ENCODE data around the gene VENTX.
"Not testable (repeated sequence)": the region's sequence is repeated elsewhere in the genome, so short reads cannot be mapped to it uniquely, and the experiment has no call there.

Gene VENTX

GRCh38 chr10:133215586-133215985 lies 22.1 kb upstream of the VENTX start:
- no peak overlapping the region for H3K4me3 ChIP-seq (replicated peaks; ENCODE audit: low read depth, low read length)
- no peak for TF ChIP-seq CTCF (IDR thresholded peaks at IDR 0.05; ENCODE audit: low read length, missing control alignments)
- no peak for DNase-seq (ENCODE audit: low read depth)

- TF ChIP-seq CTCF (IDR thresholded peaks at IDR 0.05; ENCODE audit: low read length, missing control alignments) = no peak
Measured at GRCh38 chr10:133216776-133217175, 20.9 kb upstream of the VENTX start.

GRCh38 chr10:133217800-133218589 lies 19.7 kb upstream of the VENTX start:
- H3K4me3 ChIP-seq (replicated peaks; ENCODE audit: low read depth, low read length) = no peak overlapping the region
- no peak for TF ChIP-seq CTCF (IDR thresholded peaks at IDR 0.05; ENCODE audit: low read length, missing control alignments)
- no peak for DNase-seq (ENCODE audit: low read depth)

More at GRCh38 chr10:133216776-133217175, 20.9 kb upstream of the VENTX start:
- no peak overlapping the region for H3K4me3 ChIP-seq (replicated peaks; ENCODE audit: low read depth, low read length)
- DNase-seq (ENCODE audit: low read depth) = no peak

- H3K4me3 ChIP-seq (replicated peaks; ENCODE audit: low read depth, low read length) = no peak overlapping the region
- no peak for DNase-seq (ENCODE audit: low read depth)
- no peak for TF ChIP-seq CTCF (IDR thresholded peaks at IDR 0.05; ENCODE audit: low read length, missing control alignments)
Measured at GRCh38 chr10:133218891-133219290, 18.8 kb upstream of the VENTX start.

- no peak for DNase-seq (ENCODE audit: low read depth)
- H3K4me3 ChIP-seq (replicated peaks; ENCODE audit: low read depth, low read length) = no peak overlapping the region
- TF ChIP-seq CTCF (IDR thresholded peaks at IDR 0.05; ENCODE audit: low read length, missing control alignments) = no peak
Measured at GRCh38 chr10:133219782-133220181, 17.9 kb upstream of the VENTX start.

- no peak for TF ChIP-seq CTCF (IDR thresholded peaks at IDR 0.05; ENCODE audit: low read length, missing control alignments)
- H3K4me3 ChIP-seq (replicated peaks; ENCODE audit: low read depth, low read length) = no peak overlapping the region
- DNase-seq (ENCODE audit: low read depth) = no peak
Measured at GRCh38 chr10:133221331-133221730, 16.3 kb upstream of the VENTX start.

- not testable (repeated sequence) for H3K4me3 ChIP-seq (replicated peaks; ENCODE audit: low read depth, low read length)
Measured at GRCh38 chr10:133221756-133222155, 15.9 kb upstream of the VENTX start.

More at GRCh38 chr10:133221756-133222155, 15.9 kb upstream of the VENTX start:
- not testable (repeated sequence) for DNase-seq (ENCODE audit: low read depth)
